GM12872 (cell line): ENCODE data around the gene KIF21B.

Experiments
- CTCF ChIP-seq: IDR thresholded peaks from 3 replicates; pipeline ENCODE4 v1.5.1; 2011; ENCODE audit warnings: low read depth, mild to moderate bottlenecking, low read length, moderate library complexity; ENCODE audit not compliant: insufficient read depth

KIF21B gene

GRCh38 chr1:201004154-201004553 is 19.4 kb downstream of the KIF21B start:
- no peak for TF ChIP-seq CTCF

GRCh38 chr1:201002510-201002909 is 21.0 kb downstream of the KIF21B start:
- no peak for TF ChIP-seq CTCF

- no peak for TF ChIP-seq CTCF
These were observed 21.6 kb downstream of the KIF21B start for GRCh38 chr1:201001962-201002361.

GRCh38 chr1:201000391-201000790 is 23.1 kb downstream of the KIF21B start:
- TF ChIP-seq CTCF, result no peak

GRCh38 chr1:200999667-201000066 is 23.8 kb downstream of the KIF21B start:
- no peak for TF ChIP-seq CTCF

GRCh38 chr1:200998323-200998722 is 25.2 kb downstream of the KIF21B start:
- no peak for TF ChIP-seq CTCF

- no peak for TF ChIP-seq CTCF
These were observed 31.0 kb downstream of the KIF21B start for GRCh38 chr1:200992382-200993048.

GRCh38 chr1:200991097-200991614 is 32.4 kb downstream of the KIF21B start:
- TF ChIP-seq CTCF, result no peak
